K562 (cell line): ENCODE results near the gene ID2. TPM values are rescaled to one million over a fixed set of nuclear protein-coding genes. Genes with fewer than 3 reads are reported as not detected.

ENCODE experiments used
- ATAC-seq: fragments of 200-7000 bp; cut with Tn5 transposase; 3 replicates; pipeline ENCODE4 v1.9.1; 2020; ENCODE audit warnings: moderate library complexity
- BruUV-seq: library from RNA; stranded (reverse); fragments of 400-500 nt; replicated peaks from 2 replicates; lab custom pipeline; 2021; lab: Mats Ljungman, UMichigan
- CTCF ChIA-PET: fragments of 300-600 bp; formaldehyde crosslinking; extraction: SDS; loops from one replicate; lab custom pipeline; 2021; ENCODE audit warnings: low intra/inter-chr PET ratio; lab: Yijun Ruan, JAX
- POLR2A ChIA-PET: fragments of 300-600, 350-650 bp; sonication (Branson Sonifier 250); formaldehyde crosslinking; extraction: SDS; loops from one replicate; lab custom pipeline; 2021; ENCODE audit warnings: antibody characterized with exemption, inconsistent platforms; lab: Yijun Ruan, JAX
- DNase-seq, 4 experiments: peaks; one replicate each; pipeline versions ENCODE4 v3.0.0 to v3.0.0-alpha.2; 2011 to 2018; ENCODE audit warnings: low spot score in 3 of 4, mixed read lengths in 3 of 4; ENCODE audit errors: extremely low read depth in 1 of 4
- FAIRE-seq: peaks from 2 replicates; lab custom pipeline; 2011; peaks lifted over from hg19 to GRCh38; lab: Jason Lieb, UNC
- H2AFZ ChIP-seq: 2 replicates; pipeline ENCODE4 v1.6.0; 2011; ENCODE audit warnings: low read depth, low read length, control low read depth, inconsistent platforms
- H3K27ac ChIP-seq: fragments of 200-600 bp; 3 replicates; pipeline ENCODE4 v1.8.0; 2011; ENCODE audit warnings: low read depth, mild to moderate bottlenecking, control low read depth, inconsistent platforms, low read length, moderate library complexity, mixed read lengths; ENCODE audit errors: extremely low read depth
- H3K27me3 ChIP-seq, 2 experiments: fragments of 300-600 bp in 1 of 2; 2 replicates in 1 of 2; 3 replicates in 1 of 2; pipeline versions ENCODE4 v1.6.0 to v1.8.0; 2011; ENCODE audit warnings: inconsistent platforms in 2 of 2, low read length in 2 of 2, mild to moderate bottlenecking in 1 of 2, mixed read lengths in 1 of 2, moderate library complexity in 1 of 2; ENCODE audit not compliant: control insufficient read depth in 2 of 2, insufficient read depth in 2 of 2
- H3K36me3 ChIP-seq: fragments of 300-600 bp; 3 replicates; pipeline ENCODE4 v1.8.0; 2011; ENCODE audit warnings: mild to moderate bottlenecking, low read length, inconsistent platforms; ENCODE audit not compliant: control insufficient read depth, insufficient read depth
- H3K4me1 ChIP-seq, 2 experiments: fragments of 200-600 bp in 1 of 2; replicated peaks in 1 of 2; 2 replicates in 1 of 2; 3 replicates in 1 of 2; pipeline versions ENCODE4 v1.5.1 to v1.8.0; 2011; ENCODE audit warnings: inconsistent platforms in 2 of 2, low read length in 2 of 2, mild to moderate bottlenecking in 1 of 2, mixed read lengths in 1 of 2, moderate library complexity in 1 of 2; ENCODE audit not compliant: control insufficient read depth in 2 of 2, insufficient read depth in 2 of 2
- H3K4me2 ChIP-seq: 2 replicates; pipeline ENCODE4 v1.6.1; 2011; ENCODE audit warnings: low read length, control low read depth, inconsistent platforms, mixed read lengths; ENCODE audit not compliant: insufficient read depth
- H3K4me3 ChIP-seq: fragments of 200-600 bp; sonication (generic), shearing (Covaris generic); 2 replicates; pipeline ENCODE4 v1.5.1; 2016; ENCODE audit warnings: control low read depth, inconsistent platforms
- H3K79me2 ChIP-seq: fragments of 200-600 bp; 3 replicates; pipeline ENCODE4 v1.8.0; 2011; ENCODE audit warnings: low read length, inconsistent platforms; ENCODE audit not compliant: control insufficient read depth, insufficient read depth
- H3K9ac ChIP-seq, 2 experiments: 2 replicates each; pipeline versions ENCODE4 v1.6.0 to v1.6.1; 2011; ENCODE audit warnings: low read depth in 2 of 2, low read length in 2 of 2, control low read depth in 1 of 2, inconsistent platforms in 1 of 2, mild to moderate bottlenecking in 1 of 2, mixed read lengths in 1 of 2; ENCODE audit not compliant: insufficient read depth in 1 of 2
- H3K9me1 ChIP-seq: one replicate; pipeline ENCODE4 v1.6.0; 2011; ENCODE audit warnings: inconsistent platforms, mild to moderate bottlenecking, low read length, moderate library complexity; ENCODE audit not compliant: control insufficient read depth, insufficient read depth
- H3K9me3 ChIP-seq: replicated peaks from 2 replicates; pipeline ENCODE4 v1.5.1; 2011; ENCODE audit warnings: low read depth, low read length, inconsistent platforms; ENCODE audit not compliant: control insufficient read depth, insufficient read depth
- H4K20me1 ChIP-seq: replicated peaks from 2 replicates; pipeline ENCODE4 v1.6.1; 2011; ENCODE audit warnings: low read length, inconsistent platforms, mixed read lengths; ENCODE audit not compliant: control insufficient read depth, insufficient read depth
- CEBPB ChIP-seq: fragments of 450-650 bp; IDR thresholded peaks from 2 replicates; pipeline ENCODE4 v1.6.1; 2016; ENCODE audit warnings: missing genetic modification characterization, missing compliant biosample characterization
- CEBPG ChIP-seq, 3 experiments: fragments of 200-800 bp in 1 of 3; sonication (Bioruptor generic) in 1 of 3; sonication (generic) in 1 of 3; formaldehyde crosslinking in 1 of 3; IDR thresholded peaks in 2 of 3; conservative IDR thresholded peaks in 1 of 3; 2 replicates each; pipeline versions ENCODE4 v1.6.1 to v1.8.0; 2016 to 2022; ENCODE audit warnings: missing compliant biosample characterization in 2 of 3, missing genetic modification characterization in 2 of 3, mild to moderate bottlenecking in 1 of 3, missing genetic modification reagents in 1 of 3
- EZH2 ChIP-seq: IDR thresholded peaks from 2 replicates; pipeline ENCODE4 v1.6.1; 2012; ENCODE audit warnings: low read depth, mild to moderate bottlenecking, inconsistent platforms, low read length, borderline replicate concordance
- IRF2 ChIP-seq: sonication (generic); formaldehyde crosslinking; IDR thresholded peaks from 2 replicates; pipeline ENCODE4 v1.8.1; 2022; ENCODE audit warnings: mild to moderate bottlenecking, missing genetic modification reagents
- MITF ChIP-seq: IDR thresholded peaks from 2 replicates; pipeline ENCODE4 v1.6.1; 2014; ENCODE audit warnings: antibody characterized with exemption
- ZBED1 ChIP-seq: IDR thresholded peaks from 2 replicates; pipeline ENCODE4 v1.6.1; 2014
- ZKSCAN1 ChIP-seq: fragments of 150-350 bp; IDR thresholded peaks from 2 replicates; pipeline ENCODE4 v1.6.1; 2016; ENCODE audit warnings: low read depth, low read length
- ZNF212 ChIP-seq: fragments of 450-650 bp; formaldehyde crosslinking; IDR thresholded peaks from 2 replicates; pipeline ENCODE4 v1.4.0; 2020; ENCODE audit warnings: mild to moderate bottlenecking
- ZNF41 ChIP-seq: fragments of 250-450 bp; sonication (Bioruptor Pico); conservative IDR thresholded peaks from 2 replicates; pipeline ENCODE4 v1.4.0; 2020; ENCODE audit warnings: mild to moderate bottlenecking
- ZNF584 ChIP-seq: fragments of 200-800 bp; sonication (Bioruptor generic); IDR thresholded peaks from 2 replicates; pipeline ENCODE4 v1.6.1; 2016; ENCODE audit warnings: low read depth, mild to moderate bottlenecking, missing genetic modification characterization, missing compliant biosample characterization
- WGBS: fragments of 100-300 bp; shearing (Covaris generic); methylation state at CpG from one replicate; pipeline ENCODE4 v1.1.6; 2016; ENCODE audit warnings: low coverage, mixed read lengths; ENCODE audit not compliant: insufficient coverage; ENCODE audit errors: missing lambda C conversion rate; 5-methylcytosine and 5-hydroxymethylcytosine counted together
- in situ Hi-C: fragments of 300-500 bp; cut with MboI; formaldehyde crosslinking; loops from 4 replicates; pipeline ENCODE4 v1.15.0; 2018; ENCODE audit warnings: inconsistent platforms, mixed read lengths
- intact Hi-C: fragments of 100-400 bp; cut with micrococcal nuclease; formaldehyde crosslinking; loops from 2 replicates; pipeline ENCODE4 v1.14.2; 2022
- polyA plus RNA-seq, 8 experiments: library from polyadenylated mRNA; depleted of rRNA in 4 of 8; stranded (reverse) in 5 of 8; unstranded in 3 of 8; fragments of >200 nt; fragmentation: Nextera tagmentation in 2 of 8; fragmentation: Illumina TruSeq in 1 of 8; extraction: Ambion mirVana in 2 of 8; extraction: Trizol in 1 of 8; gene quantifications; 2 replicates each; pipeline versions ENCODE4 v1.2.1 to v1.2.3, GENCODE V29; 2011 to 2014; ENCODE audit warnings: inconsistent platforms in 1 of 8, missing spikeins in 1 of 8
- total RNA-seq, 7 experiments: library from RNA; depleted of rRNA in 6 of 7; stranded (reverse); fragments of >200 nt in 6 of 7; fragmentation: Illumina TruSeq in 2 of 7; extraction: Trizol in 2 of 7; gene quantifications; 2 replicates each; pipeline versions ENCODE4 v1.2.1 to v1.2.3, GENCODE V29; 2011 to 2021; ENCODE audit warnings: low replicate concordance in 1 of 7

ID2 gene
- total and polyA plus RNA-seq, 9 of the 15 experiments (the other 6 are each of a cell fraction or from before 2014, with no cell fraction given), result 8.0 to 35.7 (median 16.6) TPM

- no peak for TF ChIP-seq ZNF584 (CRISPR knock-in tag)
- no peak for TF ChIP-seq CEBPG (CRISPR knock-in tag; IDR thresholded peaks at IDR 0.05)
- 0 out of 4 replicates have a peak, but pooled peaks of 1 of the 2 experiments have one; percentile 24 for TF ChIP-seq CEBPG (tag; conservative IDR thresholded peaks at IDR 0.05 in 1 of 2, IDR thresholded peaks at IDR 0.05 in 1 of 2)
- no peak for TF ChIP-seq ZKSCAN1
- TF ChIP-seq CEBPB (tag), result peak; percentile 54
- no peak for TF ChIP-seq ZNF212 (CRISPR knock-in tag)
- in situ Hi-C loops, result no loop called here
- H3K27ac ChIP-seq, result no peak overlapping the region
- no peaks in the 10 kb centered on the region for H3K36me3 ChIP-seq
- H3K27me3 ChIP-seq, result no peaks in the 10 kb centered on the region
- peaks cover 5 to 10% of the 10 kb centered on the region in 2 experiments; a peak in 3 of 5 replicates for H3K4me1 ChIP-seq
- no peaks in the 10 kb centered on the region for H3K9me1 ChIP-seq
- no peak for ATAC-seq
- CTCF ChIA-PET, result no interaction called here
- POLR2A ChIA-PET, result no interaction called here
- H2AFZ ChIP-seq, result peak overlapping the region; percentile 58; the same call in 1 of the 2 replicates
- no peaks in the 10 kb centered on the region for H4K20me1 ChIP-seq
- FAIRE-seq, result no peak
- no peak for DNase-seq
- BruUV-seq, result no TSS peak
- H3K9ac ChIP-seq, result no peak overlapping the region
- intact Hi-C loops, result no loop called here
- H3K4me3 ChIP-seq, result no peak overlapping the region
- WGBS, result 45% methylated on average over 5 of the region's 5 CpGs
- no peak overlapping the region for H3K4me2 ChIP-seq
- H3K9me3 ChIP-seq, result no peaks in the 10 kb centered on the region
- no peaks in the 10 kb centered on the region for H3K79me2 ChIP-seq
Measured at GRCh38 chr2:8714971-8715370, 33.1 kb downstream of the ID2 start.

GRCh38 chr2:8719528-8719927 lies 37.7 kb downstream of the ID2 start:
- ChIA-PET POLR2A (interaction anchor here (0.8 kb wide), 1 partner anchor 14 kb away, joined by 3 read pairs; no protein-coding TSS in a partner anchor), CTCF (no interaction called here)
- WGBS, result 49% methylated on average over 3 of the region's 3 CpGs
- H3K27ac ChIP-seq, result no peak overlapping the region
- ATAC-seq (no peak), FAIRE-seq (no peak), DNase-seq (no peak)
- H3K9me1 ChIP-seq, result no peaks in the 10 kb centered on the region
- in situ Hi-C loops, result no loop called here
- H3K36me3 ChIP-seq, result no peaks in the 10 kb centered on the region
- intact Hi-C loops, result no loop called here
- no peak overlapping the region for H3K9ac ChIP-seq
- H3K4me1 ChIP-seq, result no peaks in the 10 kb centered on the region; a peak in 1 of 5 replicates
- H3K27me3 ChIP-seq, result no peaks in the 10 kb centered on the region
- H3K79me2 ChIP-seq, result no peaks in the 10 kb centered on the region
- TF ChIP-seq EZH2 (no peak), ZNF41 (no peak), IRF2 (CRISPR knock-in tag) (no peak), MITF (no peak), ZBED1 (no peak)
- no peaks in the 10 kb centered on the region for H4K20me1 ChIP-seq
- H3K4me2 ChIP-seq, result no peak overlapping the region
- no peaks in the 10 kb centered on the region for H3K9me3 ChIP-seq
- no peak overlapping the region for H3K4me3 ChIP-seq
- no TSS peak for BruUV-seq
- 0 out of 2 replicates have a peak overlapping the region, but pooled peaks have one; percentile 17 for H2AFZ ChIP-seq
